GF-D8 (cell line): ENCODE measurements around the gene ADK.
A peak's percentile ranks its signal among the peaks of the same experiment; 100 is the strongest.
"Not testable (repeated sequence)": the region's sequence is repeated elsewhere in the genome, so short reads cannot be mapped to it uniquely, and the experiment has no call there.

Experiments used
- DNase-seq: peaks from one replicate; lab custom pipeline; 2025; lab: John Stamatoyannopoulos, UW

The ADK gene

DNA sequence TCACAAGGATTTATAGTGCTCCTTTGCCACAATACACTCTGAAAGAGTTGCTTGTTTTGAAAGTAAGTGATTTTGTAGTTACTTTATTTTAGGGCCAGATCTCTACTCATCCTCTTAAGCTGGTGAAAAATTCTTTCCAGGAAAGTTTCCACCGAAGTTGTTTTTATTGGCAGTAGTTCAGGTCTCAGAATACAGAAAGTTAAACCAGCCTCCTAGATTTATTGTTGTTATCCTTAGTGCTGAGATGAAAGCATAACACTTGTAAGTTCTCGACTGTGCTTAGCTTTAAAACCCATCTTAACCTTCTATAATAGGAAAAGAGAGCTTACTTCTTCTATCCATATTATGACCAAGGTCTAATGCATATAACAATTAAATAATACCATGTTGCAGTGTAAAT lies 5.9 kb upstream of the ADK start:
- no peak for DNase-seq

DNA sequence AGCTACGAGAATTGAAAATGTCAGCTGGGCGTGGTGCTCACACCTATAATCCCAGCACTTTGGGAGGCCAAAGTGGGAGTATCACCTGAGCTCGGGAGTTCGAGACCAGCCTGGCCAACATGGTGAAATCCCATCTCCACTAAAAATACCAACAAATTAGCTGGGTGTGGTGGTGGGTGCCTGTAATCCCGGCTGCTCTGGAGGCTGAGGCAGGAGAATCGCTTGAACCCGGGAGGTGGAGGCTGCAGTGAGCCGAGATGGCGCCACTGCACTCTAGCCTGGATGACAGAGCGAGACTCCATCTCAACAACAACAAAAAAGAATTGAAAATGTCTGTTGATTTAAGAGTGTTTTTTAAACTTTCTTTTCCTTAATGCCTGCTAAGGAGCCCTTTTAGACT lies 4.0 kb upstream of the ADK start:
- not testable (repeated sequence) for DNase-seq

DNA sequence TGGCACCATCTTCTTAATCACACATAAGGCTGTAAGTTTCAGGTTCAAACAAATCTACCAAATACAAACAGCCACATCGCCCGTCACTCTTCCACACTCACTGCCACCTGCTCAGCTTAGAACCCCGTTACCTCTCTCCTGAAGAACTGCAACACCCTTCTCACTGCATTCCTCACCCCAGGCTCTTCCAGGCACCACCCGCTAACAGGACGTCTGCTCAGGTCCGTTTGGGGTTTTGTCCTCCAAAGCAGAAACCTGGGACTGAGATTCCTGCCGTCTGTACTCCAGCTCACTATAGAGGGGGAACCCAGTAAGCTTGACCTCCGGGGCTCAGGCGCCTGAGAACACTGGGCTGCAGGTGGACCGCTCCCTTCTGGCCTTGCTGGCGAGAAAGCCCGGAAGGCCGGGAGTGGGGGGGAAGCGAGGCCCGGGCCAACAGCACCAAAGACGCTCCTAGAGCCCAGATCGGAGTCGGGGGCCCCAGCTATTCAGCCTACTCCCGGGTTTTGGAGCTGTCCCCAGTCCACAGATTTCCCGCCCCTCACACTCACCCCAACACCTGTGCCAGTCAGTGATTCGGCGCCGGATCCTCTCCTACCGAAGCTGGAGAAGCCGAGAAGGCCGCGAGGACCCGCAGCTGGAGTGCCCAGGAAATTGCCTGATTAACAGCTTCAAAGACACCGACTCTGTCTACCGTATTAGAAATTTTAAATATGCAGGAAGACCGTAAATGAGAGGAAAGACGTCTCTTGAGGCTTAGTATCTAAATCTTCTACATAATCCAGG lies 624 bp upstream of the ADK start, which contains the start of gene AP3M1:
TSS of gene AP3M1 (minus strand) at position 625 of the 786 bp plus-strand sequence. CDS start 12,449 bp downstream, outside the sequence.
- DNase-seq = no peak

DNA sequence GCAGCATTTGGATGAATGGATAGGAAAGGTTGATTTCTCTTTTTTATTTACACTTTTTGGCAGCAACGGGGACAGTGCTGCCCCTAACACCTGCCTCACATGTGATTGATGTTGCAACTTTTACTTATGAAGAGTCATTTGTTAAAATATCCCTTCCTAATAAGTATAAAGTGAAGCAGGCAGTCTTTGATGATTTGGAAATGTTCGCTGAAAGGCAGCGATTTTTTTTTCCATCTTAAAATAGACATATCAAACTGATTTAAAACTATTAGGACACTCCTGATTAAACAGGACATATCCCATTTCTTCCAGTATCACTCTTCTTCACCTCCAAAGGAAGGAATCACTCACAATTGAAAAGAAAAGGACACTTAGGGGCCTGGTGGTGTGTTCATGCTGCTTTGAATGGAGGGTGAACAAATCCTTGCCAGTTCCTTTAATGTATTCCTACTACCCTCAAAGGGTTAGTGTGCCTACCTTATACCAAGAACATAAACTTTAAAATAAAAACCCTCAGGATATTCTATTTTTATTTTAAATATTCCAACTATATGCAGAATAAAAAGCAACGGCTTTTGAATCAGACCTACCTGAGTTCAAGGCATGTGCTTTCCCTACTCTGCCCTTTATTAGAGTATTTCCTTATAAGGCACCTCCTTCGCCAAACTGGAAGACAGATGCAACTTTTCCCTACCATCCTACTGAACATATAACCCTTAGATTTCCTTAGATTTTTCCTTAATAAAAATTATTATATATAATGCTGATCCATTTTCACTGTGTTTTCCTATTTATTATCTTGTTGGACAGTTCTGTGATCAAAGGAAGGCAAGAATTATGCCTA lies 1.1 kb downstream of the ADK start:
- no peak for DNase-seq

DNA sequence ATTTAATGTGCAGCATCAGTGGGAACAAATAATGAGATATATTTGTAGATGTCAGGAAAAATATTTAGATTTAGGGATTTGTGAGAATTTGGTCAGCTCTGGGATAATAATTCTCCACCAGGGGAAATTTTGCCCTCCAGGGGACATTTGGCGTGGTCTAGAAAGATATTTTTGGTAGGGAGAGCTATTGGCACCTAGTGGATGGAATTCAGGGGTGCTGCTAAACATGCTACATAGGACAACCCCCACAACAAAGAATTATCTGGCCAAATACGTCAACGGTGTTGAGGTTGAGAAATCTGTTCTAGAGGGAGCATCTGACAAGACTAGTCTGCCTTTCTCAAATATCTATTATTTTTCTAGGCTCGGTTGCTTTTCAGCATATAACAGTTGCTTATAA lies 2.1 kb downstream of the ADK start:
- DNase-seq = no peak

DNA sequence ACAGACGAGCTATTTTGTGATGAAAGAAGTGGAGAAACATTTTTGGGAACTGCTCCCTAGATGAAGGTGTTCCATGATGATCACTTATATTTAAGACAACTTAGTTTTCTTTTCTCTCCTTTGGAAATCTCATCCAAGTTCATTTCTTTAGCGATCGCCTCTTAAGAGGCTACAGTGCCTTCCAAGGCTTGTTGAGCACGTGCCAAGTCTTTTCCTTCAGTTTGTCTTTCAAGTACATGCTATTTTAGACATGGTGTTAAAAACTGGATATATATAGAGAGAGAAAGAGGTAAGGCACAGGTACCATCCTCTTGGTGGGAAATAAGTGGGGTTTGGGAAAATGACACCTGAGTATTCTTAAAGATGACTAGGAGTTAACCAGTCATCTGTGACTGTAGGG lies 2.7 kb downstream of the ADK start:
- no peak for DNase-seq

DNA sequence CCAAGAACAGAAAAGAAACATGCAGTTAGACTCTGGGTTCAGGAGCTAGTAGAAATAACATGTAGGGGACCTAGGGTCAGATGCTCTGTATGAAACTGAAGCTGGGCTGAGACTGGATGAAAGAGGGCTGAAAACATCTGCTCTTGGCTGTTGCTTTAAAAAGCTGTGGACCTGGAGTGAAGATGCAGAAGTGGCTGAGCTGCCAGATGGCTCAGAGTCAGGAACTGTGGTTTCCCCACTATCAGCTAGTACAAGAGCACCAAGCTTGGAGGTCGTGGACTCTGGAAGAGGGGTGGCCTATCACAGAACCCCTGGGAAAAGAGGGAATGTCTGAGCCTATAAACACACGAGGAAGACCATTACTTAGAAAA lies 5.9 kb downstream of the ADK start:
- peak; percentile 52 for DNase-seq

DNA sequence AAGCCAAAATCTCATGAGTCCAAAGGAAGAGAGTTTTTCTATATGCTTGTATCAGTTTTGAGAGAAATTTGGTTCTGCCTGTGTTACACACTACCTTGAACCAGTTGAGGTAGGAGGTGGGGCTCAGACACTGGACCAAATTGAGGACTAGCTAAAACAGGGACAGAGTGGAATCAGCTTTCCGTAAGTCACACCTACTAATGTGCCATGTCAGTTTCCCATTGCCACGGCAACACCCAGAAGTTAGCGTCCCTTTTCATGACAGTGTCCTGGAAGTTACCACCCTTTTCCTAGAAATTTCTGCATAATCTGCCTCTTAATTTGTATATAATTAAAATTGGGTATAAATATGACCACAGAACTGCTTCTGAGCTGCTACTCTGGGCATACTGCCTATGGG lies 9.0 kb downstream of the ADK start:
- DNase-seq = no peak

DNA sequence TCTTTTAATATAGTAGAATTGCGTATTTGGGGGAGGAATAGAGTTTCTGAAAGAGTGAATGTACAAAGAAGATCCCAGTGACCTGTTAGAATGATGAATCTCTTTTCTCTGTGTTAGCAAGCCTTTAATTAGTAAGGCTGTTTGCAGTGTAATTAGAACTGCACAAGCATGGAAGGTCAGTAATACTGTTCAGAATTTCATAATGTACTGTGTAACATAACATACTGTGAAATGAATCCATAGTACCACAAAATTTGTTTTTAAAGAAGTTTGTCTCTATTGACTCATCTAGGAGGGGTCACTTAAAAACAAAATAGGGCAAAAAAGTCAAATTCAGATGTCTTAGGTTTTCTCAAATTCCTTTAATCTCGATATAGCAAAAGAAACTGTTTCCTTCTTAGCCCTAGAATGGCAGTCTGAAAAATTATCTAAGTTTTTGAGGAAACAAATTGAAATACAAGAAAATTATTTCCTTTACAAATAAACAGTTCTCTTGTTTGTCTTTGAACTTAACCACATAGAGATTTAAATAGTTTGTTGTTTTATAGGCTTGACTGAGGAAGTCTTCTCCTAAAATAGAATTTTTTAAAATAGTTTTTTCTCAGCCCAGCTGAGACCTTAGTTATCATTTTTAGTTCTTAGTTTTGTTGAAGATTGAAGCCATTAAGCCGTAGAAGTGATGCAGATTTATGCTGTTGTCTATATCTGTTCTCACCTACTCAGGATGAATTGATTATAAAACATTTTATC lies 12.5 kb downstream of the ADK start:
- DNase-seq = no peak

DNA sequence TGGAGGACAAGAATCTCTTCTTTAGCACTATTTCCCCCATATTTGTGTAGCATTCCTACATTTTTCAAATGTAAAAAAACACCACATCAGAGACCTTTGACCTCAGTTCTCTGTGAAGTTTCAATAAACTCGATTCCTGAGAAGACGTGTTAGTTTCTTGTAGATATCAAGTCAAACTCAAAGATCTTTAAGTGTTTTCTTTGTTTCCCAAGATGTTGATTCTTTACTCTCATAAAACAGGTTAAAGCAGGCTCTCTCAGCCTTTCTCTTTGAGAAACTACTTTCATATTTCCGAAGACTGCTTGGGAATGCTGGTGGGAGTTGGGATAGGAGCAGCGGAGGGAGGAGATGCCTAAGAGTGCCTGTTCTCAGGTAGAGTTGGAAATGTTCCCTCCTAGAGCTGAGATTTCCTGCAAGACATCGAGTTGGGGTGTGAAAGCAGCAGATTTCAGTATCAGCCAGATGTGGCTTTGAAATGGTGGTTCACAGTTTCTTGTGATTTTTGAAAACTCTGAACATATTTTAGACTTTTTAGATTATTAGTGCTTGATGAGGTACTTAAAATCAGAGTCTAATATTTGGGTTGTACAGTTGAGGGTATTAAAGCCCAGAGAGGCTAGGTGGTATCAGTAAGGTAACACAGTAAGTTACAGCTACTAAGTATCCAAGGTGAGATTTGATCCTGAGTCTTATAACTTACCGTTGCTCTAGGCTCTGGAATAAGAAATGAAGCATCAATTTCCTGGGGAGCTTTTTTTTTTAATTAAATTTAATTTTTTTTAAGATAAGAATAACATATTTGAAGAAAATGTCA lies 13.9 kb downstream of the ADK start:
- DNase-seq = no peak

DNA sequence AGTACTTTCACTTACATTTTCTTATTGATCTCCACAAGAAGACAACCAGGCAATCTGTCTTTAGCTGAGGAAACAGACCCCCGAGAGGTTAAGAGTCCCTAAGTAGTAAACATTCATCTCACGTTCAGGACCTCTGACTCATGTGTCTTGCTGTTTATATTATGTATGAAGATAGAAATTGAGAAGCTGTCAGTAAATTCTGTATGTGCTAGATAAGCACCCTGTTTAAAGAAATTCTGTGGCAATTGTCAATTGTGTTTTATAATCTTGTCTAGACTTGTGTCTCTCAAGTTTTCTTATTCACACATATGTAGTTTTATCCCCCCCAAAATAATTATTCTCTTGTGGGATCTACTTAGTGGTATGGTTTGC lies 14.5 kb downstream of the ADK start:
- no peak for DNase-seq

DNA sequence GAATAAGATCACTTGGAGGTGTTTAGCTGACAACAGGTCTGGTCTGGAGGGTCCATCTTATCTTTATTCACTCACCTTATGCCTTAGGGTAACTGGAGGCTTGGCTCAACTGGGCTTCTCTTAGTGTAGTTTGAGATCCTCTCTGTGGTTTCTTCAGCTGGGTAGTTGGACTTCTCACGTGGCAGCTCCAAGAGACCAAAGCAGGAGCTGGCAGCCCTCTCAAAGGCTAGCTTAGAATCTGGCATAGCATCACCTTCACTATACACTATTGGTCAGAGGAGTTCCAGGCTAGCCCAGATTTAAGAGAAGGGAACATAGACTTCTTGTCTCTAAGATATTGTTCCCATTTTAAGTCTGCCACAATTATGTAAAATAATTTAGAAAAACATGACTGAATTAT lies 16.4 kb downstream of the ADK start:
- peak; percentile 26 for DNase-seq

DNA sequence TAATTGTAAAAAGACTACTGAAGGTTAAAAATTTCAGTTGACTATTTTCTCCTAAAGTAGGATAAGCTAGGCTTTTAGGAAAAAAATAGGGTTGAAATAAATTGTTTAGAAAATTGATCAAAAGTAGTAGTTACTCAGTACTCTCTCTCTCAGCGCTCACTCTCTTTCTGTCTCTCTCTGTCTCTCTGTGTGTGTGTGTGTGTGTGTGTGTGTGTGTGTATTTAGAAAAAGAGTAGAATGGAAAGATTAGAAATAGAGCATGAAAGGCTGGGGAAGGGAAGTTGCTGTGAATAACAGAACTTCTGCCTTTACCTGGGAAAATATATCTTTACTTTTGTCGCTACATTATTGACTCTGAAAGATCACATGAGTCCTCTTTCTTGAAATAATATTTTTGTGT lies 20.6 kb downstream of the ADK start:
- no peak for DNase-seq

DNA sequence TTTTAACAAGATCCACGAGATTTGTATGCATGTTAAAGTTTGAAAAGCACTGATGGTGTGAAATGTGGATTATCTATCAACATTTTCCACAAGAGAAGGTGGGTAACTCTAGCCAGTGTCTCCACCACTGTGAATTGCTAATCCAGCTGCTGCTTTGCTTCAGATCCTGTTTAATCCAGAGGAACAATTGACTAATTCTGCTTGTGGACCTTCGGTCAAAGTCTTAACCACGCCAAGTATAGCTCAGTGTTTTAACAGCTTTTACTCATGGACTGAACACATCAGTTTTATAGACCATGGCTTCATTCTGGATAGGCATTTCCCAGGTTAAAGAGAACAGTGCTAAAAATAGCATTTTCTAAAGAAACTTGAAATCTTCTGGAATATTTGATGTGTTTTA lies 23.5 kb downstream of the ADK start:
- no peak for DNase-seq

DNA sequence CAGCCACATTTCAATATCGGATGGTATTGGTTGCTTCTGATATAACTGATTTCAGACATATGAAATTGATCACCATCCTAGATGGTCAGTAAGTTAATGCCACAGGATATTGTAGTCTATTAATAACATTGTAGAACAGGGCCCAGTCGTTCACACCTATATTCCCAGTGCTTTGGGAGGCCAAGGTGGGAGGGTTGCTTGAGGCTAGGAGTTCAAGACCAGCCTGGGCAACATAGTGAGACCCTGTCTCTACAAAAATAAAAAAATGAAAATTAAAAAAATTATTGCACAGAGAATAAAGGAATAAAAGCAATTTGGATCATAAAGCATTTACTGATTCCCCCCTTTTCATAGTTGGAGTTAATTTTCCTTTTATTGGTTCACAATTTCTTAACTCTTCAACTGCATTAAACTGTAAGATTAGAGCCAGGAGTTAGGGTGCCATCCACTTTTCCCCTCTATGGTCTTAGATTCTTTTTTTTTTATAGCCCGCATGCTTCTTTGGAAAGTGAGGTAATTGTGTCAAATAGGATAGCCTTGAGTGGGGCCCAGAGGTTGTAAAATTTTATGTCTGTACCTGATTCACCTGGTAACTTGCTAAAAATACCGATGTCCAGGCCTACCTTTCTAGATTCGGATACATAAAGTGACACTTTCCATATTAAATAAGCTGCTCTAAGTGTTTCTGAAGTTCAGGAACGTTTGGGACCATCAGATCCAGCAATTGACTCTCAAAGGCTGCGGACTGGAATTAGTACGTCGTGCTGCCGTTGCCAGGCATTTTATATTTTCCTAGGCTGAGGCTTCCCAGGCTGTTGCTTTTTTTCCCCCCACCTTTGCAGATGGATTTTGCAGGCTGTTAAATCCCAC lies 24.7 kb downstream of the ADK start:
- no peak for DNase-seq

DNA sequence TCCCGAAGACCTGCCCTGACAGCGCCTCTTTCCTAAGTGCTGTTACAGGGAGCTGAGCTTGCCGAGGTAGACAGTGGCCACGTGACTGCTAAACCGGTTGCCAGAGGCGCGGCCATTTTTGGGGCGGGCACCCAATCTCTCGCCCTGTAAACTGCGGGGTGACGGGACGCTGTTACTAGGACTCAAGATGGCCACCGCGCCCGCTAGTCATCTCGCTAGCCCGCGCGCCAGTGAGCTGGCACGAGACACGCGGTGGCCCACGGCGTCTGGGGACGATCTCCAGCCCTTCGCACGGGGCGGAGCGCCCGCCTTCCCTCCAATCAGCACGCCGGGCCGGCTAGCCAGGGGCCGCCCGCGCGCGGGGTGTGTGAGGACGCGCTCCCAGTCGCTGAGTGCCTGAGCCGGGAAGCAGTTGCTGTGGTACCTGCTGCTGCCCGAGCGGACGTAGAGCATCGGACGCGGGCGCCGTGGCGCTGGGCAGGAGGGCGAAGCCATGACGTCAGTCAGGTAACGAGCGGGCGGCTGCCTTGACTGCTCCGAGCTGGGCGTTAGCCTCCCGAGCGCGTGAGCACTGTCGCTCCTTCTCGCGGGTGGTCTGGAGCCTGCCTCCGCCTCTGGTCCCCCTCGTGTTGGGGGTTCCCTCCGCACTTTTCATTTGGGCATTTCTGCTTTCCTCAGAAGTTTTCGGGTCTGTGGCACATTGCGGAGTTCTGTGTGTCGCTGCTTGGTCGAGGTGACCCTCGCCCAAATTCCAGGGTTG lies 25.5 kb downstream of the ADK start:
- DNase-seq = peak; percentile 91

DNA sequence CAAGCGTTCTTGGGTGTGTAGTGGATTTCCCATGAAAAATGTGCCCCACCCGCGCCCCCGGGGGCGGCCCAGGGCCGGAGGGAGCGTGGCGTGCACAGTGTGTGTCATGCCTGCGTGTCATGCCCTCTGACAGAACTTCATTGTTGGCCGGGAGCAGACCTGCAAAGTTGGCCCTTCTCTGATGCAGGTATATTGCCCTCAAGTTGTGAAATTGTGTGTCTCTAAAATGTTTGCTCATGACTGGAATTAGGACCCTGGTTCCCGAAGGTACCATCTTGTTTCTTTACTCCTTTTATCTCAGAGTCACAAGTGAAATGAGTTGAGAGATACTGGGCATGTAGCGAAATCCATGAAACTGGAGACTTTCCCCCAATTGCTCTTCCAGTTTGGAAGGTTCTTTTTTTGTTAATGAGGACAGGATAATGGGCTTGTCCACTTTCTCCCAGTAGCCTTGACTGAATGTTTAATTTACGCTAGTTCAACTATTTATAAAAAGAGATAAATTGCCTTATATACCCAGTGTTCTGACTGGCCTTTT lies 26.2 kb downstream of the ADK start:
- peak; percentile 7 for DNase-seq

DNA sequence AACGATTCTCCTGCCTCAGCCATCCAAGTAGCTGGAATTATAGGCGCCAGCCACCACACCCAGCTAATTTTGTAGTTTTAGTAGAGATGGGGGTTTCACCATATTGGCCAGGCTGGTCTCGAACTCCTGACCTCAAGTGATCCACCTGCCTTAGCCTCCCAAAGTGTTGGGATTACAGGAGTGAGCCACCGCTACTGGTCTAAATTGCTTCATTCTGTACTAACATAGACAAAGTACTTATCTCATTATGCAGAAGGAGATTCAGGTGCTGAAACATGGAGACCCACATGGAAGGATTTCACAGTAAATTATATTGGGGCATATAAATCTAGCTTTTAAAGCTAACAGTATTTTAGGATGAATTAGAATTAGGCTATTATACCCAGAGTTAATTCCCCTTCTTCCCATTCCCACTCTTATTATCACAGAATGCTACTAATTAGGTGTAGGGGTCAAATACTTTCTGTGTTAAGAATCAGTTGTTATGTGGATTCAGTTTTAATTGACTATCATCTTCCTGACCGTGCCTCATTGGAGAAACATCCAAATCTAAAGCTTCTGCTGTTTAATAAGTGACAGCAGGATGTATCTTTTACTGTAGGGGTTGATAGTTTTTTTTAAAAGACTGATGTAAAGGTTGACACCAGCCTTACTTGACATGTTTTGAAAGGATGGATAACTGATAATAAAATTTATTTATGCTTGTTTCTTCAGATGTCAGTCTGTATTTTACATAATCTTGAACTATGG lies 27.2 kb downstream of the ADK start:
- no peak for DNase-seq

DNA sequence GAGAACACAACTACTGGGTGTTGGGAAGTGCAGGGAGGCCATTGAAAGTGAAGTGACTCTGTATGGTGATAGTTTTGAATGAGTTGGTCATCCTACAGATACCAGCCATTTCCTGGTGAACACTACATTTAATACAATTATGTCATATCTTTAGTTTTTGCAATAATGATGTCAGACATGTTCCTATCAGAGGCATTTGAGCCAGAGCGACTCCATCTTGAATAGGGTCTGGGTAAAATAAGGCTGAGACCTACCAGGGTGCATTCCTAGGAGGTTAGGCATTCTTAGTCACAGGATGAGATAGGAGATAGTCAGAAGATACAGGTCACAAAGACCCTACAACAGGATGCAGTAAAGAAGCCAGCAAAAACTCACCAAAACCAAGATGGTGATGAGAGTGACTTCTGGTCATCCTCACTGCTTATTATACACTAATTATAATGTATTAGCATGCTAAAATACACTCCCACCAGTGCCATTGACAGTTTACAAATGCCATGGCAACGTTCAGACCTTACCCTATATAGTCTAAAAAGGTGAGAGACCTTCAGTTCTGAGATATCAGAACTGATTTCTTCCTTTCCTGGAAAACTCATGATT lies 28.2 kb downstream of the ADK start:
- DNase-seq = no peak
